Parathyroid adenoma (tissue), 2 donors: Measurements from ENCODE around the gene GSK3A.

Experiments used
- H2AFZ ChIP-seq: fragments of 300-600 bp; sonication (generic); one replicate; pipeline ENCODE4 v1.7.0; 2017; ENCODE audit warnings: antibody characterized with exemption, mild to moderate bottlenecking
- H3K27ac ChIP-seq: fragments of 300-600 bp; sonication (generic); one replicate; pipeline ENCODE4 v1.7.0; 2017
- H3K27me3 ChIP-seq: fragments of 300-600 bp; sonication (generic); one replicate; pipeline ENCODE4 v1.7.0; 2017; ENCODE audit warnings: low read length; ENCODE audit not compliant: control insufficient read depth, insufficient read depth
- H3K36me3 ChIP-seq: fragments of 300-600 bp; sonication (generic); one replicate; pipeline ENCODE4 v1.7.0; 2017; ENCODE audit warnings: low read length; ENCODE audit not compliant: control insufficient read depth, insufficient read depth
- H3K4me1 ChIP-seq: fragments of 300-600 bp; sonication (generic); one replicate; pipeline ENCODE4 v1.7.0; 2017; ENCODE audit warnings: control low read depth
- H3K4me2 ChIP-seq: fragments of 300-600 bp; sonication (generic); one replicate; pipeline ENCODE4 v1.7.0; 2017; ENCODE audit warnings: low read length
- H3K4me3 ChIP-seq: fragments of 300-600 bp; sonication (generic); one replicate; pipeline ENCODE4 v1.7.0; 2017; ENCODE audit warnings: low read depth, low read length
- H3K79me2 ChIP-seq: fragments of 300-600 bp; sonication (generic); one replicate; pipeline ENCODE4 v1.7.0; 2017; ENCODE audit warnings: control low read depth
- H3K9ac ChIP-seq: fragments of 300-600 bp; sonication (generic); one replicate; pipeline ENCODE4 v1.7.0; 2017; ENCODE audit warnings: mild to moderate bottlenecking
- H3K9me3 ChIP-seq: fragments of 300-600 bp; sonication (generic); one replicate; pipeline ENCODE4 v1.7.0; 2017; ENCODE audit warnings: low read length; ENCODE audit not compliant: control insufficient read depth
- TF ChIP-seq, protein P1 (sequence below): fragments of 300-600 bp; sonication (generic); IDR thresholded peaks from one replicate; pipeline ENCODE4 v1.7.0; 2017; ENCODE audit warnings: antibody characterized with exemption, mild to moderate bottlenecking
- donor health status: primary hyperparathyroidism.

Gene GSK3A

DNA sequence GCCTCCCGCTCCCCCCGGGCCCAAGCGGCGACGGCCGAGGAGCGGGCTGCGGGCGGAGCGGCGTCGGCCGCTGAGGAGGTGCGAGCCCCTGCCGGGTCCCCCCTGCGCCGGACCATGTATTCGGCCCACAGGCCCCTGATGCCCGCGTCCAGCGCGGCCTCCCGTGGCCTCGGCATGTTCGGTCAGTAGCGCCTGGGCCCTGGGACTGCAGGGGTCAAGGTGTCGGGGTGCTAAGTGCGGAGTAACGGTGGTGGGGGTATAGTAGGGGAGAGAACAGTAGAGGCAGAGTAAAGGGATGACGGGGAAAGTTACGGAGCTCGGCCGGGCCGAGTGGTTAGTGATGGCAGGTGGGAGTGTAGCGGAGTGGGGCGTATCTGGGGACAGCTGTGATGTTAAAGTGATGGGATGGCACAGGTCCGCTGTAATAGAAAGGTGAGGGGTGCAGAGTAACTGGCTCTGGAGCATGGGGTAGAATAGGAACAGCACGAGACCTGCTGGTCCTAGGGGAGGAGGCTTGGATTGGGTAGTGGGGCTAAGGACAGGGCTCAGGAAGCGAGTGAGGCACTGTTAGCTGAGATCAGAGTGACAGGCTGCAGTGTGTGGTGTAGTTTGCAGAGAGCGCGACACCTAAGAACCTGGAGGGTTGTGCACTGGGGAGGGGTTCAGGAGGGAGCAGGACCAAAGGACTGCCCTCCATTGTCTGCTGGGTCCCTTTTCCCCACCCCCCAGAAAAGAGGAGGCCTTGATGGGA, 42.4 kb upstream of the GSK3A start:
- TF ChIP-seq, protein P1, sequence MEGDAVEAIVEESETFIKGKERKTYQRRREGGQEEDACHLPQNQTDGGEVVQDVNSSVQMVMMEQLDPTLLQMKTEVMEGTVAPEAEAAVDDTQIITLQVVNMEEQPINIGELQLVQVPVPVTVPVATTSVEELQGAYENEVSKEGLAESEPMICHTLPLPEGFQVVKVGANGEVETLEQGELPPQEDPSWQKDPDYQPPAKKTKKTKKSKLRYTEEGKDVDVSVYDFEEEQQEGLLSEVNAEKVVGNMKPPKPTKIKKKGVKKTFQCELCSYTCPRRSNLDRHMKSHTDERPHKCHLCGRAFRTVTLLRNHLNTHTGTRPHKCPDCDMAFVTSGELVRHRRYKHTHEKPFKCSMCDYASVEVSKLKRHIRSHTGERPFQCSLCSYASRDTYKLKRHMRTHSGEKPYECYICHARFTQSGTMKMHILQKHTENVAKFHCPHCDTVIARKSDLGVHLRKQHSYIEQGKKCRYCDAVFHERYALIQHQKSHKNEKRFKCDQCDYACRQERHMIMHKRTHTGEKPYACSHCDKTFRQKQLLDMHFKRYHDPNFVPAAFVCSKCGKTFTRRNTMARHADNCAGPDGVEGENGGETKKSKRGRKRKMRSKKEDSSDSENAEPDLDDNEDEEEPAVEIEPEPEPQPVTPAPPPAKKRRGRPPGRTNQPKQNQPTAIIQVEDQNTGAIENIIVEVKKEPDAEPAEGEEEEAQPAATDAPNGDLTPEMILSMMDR, result no peak

DNA sequence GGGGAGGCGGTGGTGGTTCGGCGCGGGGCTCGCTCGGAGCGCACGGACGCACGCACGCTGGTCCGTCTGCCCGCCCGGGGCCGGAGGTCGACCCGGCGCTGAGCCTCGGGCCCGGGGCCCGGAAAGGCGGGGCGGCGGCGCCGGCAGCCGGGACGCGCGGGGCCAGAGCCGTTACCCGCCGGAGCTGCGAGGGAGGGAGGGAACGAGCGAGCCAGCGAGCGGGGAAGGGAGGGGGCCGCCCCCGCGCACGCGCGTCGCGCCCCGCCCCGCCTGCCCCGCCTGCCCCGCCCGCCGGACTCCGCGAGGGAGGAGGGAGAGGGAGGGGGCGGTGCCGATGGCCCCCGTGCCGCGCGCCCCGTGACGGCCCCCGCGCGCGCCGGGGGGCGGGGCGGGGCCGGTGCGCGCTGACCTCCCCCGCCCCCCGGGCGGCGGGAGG, 41.7 kb upstream of the GSK3A start:
- no peak overlapping the region for H2AFZ ChIP-seq
- no peaks in the 10 kb centered on the region for H3K36me3 ChIP-seq
- peaks cover 1% of the 10 kb centered on the region for H3K79me2 ChIP-seq
- H3K9ac ChIP-seq, result no peak overlapping the region
- no peaks in the 10 kb centered on the region for H3K27me3 ChIP-seq
- no peak overlapping the region for H3K27ac ChIP-seq
- H3K9me3 ChIP-seq, result no peaks in the 10 kb centered on the region
- H3K4me1 ChIP-seq, result peaks cover 41% of the 10 kb centered on the region
- no peak overlapping the region for H3K4me2 ChIP-seq
- no peak overlapping the region for H3K4me3 ChIP-seq
- TF ChIP-seq, protein P1, result no peak

More for the DNA sequence above, 42.4 kb upstream of the GSK3A start:
- H3K36me3 ChIP-seq, result no peaks in the 10 kb centered on the region
- peak overlapping the region; percentile 46 for H3K4me3 ChIP-seq
- H3K9ac ChIP-seq, result no peak overlapping the region
- H3K27ac ChIP-seq, result peak overlapping the region; percentile 56
- no peaks in the 10 kb centered on the region for H3K79me2 ChIP-seq
- peak overlapping the region; percentile 63 for H3K4me2 ChIP-seq
- H2AFZ ChIP-seq, result peak overlapping the region; percentile 66
- H3K4me1 ChIP-seq, result peaks cover 36% of the 10 kb centered on the region
- no peaks in the 10 kb centered on the region for H3K9me3 ChIP-seq
- H3K27me3 ChIP-seq, result no peaks in the 10 kb centered on the region

DNA sequence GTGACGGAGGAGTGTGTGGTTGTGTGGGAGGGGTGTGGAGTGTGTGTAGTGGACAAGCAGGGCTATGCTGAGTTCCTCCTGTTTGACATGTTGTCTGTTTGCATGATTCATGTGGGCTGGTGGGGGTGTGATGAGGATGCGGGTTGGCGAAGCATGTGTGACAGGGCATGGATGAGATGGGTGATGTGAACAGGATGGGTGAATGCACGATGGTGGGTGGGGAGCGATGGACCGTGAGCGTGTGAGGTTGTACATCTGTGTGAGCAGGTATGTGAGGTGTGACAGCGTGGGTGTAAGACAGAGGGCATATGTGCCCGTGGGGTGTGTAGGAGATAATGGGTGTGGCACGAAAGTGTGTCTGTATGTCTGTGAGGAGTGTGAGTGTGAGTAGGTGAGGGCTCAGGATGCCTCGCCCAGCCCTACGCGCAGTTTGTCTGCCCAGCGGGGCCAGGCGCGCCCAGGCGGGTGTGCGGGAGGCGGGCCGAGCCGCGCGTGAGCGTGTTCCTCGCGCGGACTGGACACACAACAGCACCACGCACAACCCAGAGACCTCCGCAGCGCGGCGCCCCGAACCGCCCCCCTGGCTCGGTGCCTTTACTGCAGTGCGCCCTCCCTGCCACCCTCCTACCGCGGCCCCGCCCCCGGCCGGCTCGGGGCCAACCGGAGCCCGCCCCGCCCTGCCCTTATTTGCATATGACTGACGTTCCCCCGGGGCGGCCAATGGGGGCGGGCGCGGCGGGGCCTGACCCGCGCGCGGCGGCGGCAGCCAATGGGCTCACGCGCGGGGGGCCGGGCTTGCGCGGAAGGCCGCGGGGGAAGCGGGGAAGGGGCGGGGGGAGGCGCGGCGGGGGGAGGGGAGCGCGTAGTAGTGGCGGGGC, 41.0 kb upstream of the GSK3A start:
- H3K9ac ChIP-seq, result no peak overlapping the region
- no peaks in the 10 kb centered on the region for H3K36me3 ChIP-seq
- peak overlapping the region; percentile 91 for H3K4me2 ChIP-seq
- no peaks in the 10 kb centered on the region for H3K27me3 ChIP-seq
- H3K4me3 ChIP-seq, result peak overlapping the region; percentile 61
- H3K9me3 ChIP-seq, result no peaks in the 10 kb centered on the region
- peaks cover 5% of the 10 kb centered on the region for H3K79me2 ChIP-seq
- TF ChIP-seq, protein P1, result no peak
- H3K4me1 ChIP-seq, result peaks cover 48% of the 10 kb centered on the region
- H3K27ac ChIP-seq, result peak overlapping the region; percentile 80
- peak overlapping the region; percentile 76 for H2AFZ ChIP-seq

DNA sequence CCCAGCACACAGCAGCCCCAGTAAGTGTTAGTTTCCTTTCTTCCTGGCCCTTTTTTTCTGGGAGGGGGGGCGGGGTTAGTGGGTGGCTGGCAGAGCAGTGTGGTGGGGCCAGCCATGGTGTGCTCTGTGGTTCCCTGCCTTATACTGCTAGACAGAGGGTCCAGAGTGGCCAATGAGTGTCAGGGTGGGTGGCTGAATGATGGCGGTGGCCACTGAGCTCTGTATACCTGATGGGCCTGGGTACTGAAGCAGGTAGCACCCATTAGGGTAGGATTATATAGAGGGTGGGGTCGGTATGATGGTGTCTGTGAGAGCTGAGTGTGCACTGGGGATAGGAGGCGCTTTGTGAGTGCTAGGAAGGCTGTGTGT, 40.4 kb upstream of the GSK3A start:
- Histone ChIP-seq H3K4me3 (no peak overlapping the region), H3K27me3 (no peaks in the 10 kb centered on the region), H3K4me2 (peak overlapping the region; percentile 91), H3K79me2 (peaks cover 5% of the 10 kb centered on the region), H3K9me3 (no peaks in the 10 kb centered on the region), H3K27ac (peak overlapping the region; percentile 80), H3K9ac (no peak overlapping the region), H2AFZ (no peak overlapping the region), H3K4me1 (peaks cover 54% of the 10 kb centered on the region), H3K36me3 (no peaks in the 10 kb centered on the region)
- TF ChIP-seq, protein P1, result no peak
